Epidermal melanocyte (primary cell): ENCODE results near the gene CCNL1.
"Not testable (repeated sequence)": the region's sequence is repeated elsewhere in the genome, so short reads cannot be mapped to it uniquely, and the experiment has no call there.

Experiments used
- DNase-seq: peaks from one replicate; pipeline ENCODE4 v3.0.0; 2011; ENCODE audit warnings: low spot score; ENCODE audit not compliant: insufficient read length

Gene CCNL1

GRCh38 chr3:157104928-157105652 lies 54.9 kb downstream of the CCNL1 start:
- DNase-seq, result no peak

GRCh38 chr3:157104521-157104920 lies 55.4 kb downstream of the CCNL1 start:
- DNase-seq, result no peak

GRCh38 chr3:157103860-157104259 lies 56.1 kb downstream of the CCNL1 start:
- DNase-seq, result no peak

- DNase-seq, result no peak
These were observed 56.7 kb downstream of the CCNL1 start for GRCh38 chr3:157103280-157103679.

GRCh38 chr3:157102595-157102994 lies 57.4 kb downstream of the CCNL1 start:
- not testable (repeated sequence) for DNase-seq

GRCh38 chr3:157102098-157102497 lies 57.8 kb downstream of the CCNL1 start:
- DNase-seq, result no peak

- DNase-seq, result no peak
These were observed 58.5 kb downstream of the CCNL1 start for GRCh38 chr3:157101486-157101885.

GRCh38 chr3:157100608-157101396 lies 59.1 kb downstream of the CCNL1 start:
- no peak for DNase-seq

- no peak for DNase-seq
These were observed 59.9 kb downstream of the CCNL1 start for GRCh38 chr3:157100096-157100477.

GRCh38 chr3:157099326-157100095 lies 60.4 kb downstream of the CCNL1 start:
- DNase-seq, result no peak

- DNase-seq, result no peak
These were observed 61.1 kb downstream of the CCNL1 start for GRCh38 chr3:157098823-157099185.

GRCh38 chr3:157098121-157098822 lies 61.7 kb downstream of the CCNL1 start:
- DNase-seq, result no peak
